PC-9 (cell line): ENCODE data around the gene METTL6. TPM values are rescaled to one million over a fixed set of nuclear protein-coding genes. Genes with fewer than 3 reads are reported as not detected.
A peak's percentile ranks its signal among the peaks of the same experiment; 100 is the strongest.

Source experiments
- Bru-seq: library from RNA; stranded (reverse); fragments of 400-500 nt; gene quantifications from one replicate; lab custom pipeline; 2021; lab: Mats Ljungman, UMichigan
- BruChase-seq, 2 experiments: library from RNA; stranded (reverse); fragments of 400-500 nt; gene quantifications; one replicate each; lab custom pipeline; 2021; lab: Mats Ljungman, UMichigan
- BruUV-seq: library from RNA; stranded (reverse); fragments of 400-500 nt; replicated peaks from 2 replicates; lab custom pipeline; 2021; lab: Mats Ljungman, UMichigan
- CTCF ChIA-PET: fragments of 300-600 bp; sonication (Branson Sonifier 250); formaldehyde crosslinking; loops from one replicate; lab custom pipeline; 2022; ENCODE audit warnings: antibody characterized with exemption; lab: Charles Lee
- POLR2A ChIA-PET: fragments of 300-600 bp; sonication (Branson Sonifier 250); formaldehyde crosslinking; loops from one replicate; lab custom pipeline; 2022; ENCODE audit warnings: antibody characterized with exemption; ENCODE audit not compliant: unreplicated experiment; lab: Charles Lee
- DNase-seq, 2 experiments: peaks; one replicate each; pipeline versions ENCODE4 v3.0.0 to v3.0.0-alpha.2; 2015 to 2022; ENCODE audit warnings: mixed read lengths in 1 of 2
- H2AFZ ChIP-seq: fragments of 200-600 bp; sonication (generic); 2 replicates; pipeline ENCODE4 v1.8.1; 2017; ENCODE audit warnings: antibody characterized with exemption
- H3F3A ChIP-seq: fragments of 200-600 bp; sonication (generic); 2 replicates; pipeline ENCODE4 v1.8.1; 2017; ENCODE audit warnings: antibody characterized with exemption, mild to moderate bottlenecking, low read depth; ENCODE audit not compliant: insufficient read depth
- H3K27ac ChIP-seq: fragments of 200-600 bp; sonication (generic); 2 replicates; pipeline ENCODE4 v1.6.1; 2016; ENCODE audit warnings: mixed run types
- H3K27me3 ChIP-seq: fragments of 200-600 bp; sonication (generic); 2 replicates; pipeline ENCODE4 v1.6.1; 2016; ENCODE audit warnings: low read depth, mixed run types; ENCODE audit not compliant: insufficient read depth
- H3K36me3 ChIP-seq: fragments of 200-600 bp; sonication (generic); 2 replicates; pipeline ENCODE4 v1.6.1; 2016; ENCODE audit warnings: low read depth, mixed run types
- H3K4me1 ChIP-seq: fragments of 200-600 bp; sonication (generic); replicated peaks from 2 replicates; pipeline ENCODE4 v1.6.1; 2016; ENCODE audit warnings: mixed run types; ENCODE audit not compliant: insufficient read depth
- H3K4me2 ChIP-seq: fragments of 200-600 bp; sonication (generic); 2 replicates; pipeline ENCODE4 v1.6.1; 2017; ENCODE audit warnings: mixed run types
- H3K4me3 ChIP-seq: fragments of 200-600 bp; sonication (generic); 2 replicates; pipeline ENCODE4 v1.6.1; 2016; ENCODE audit warnings: mixed run types
- H3K79me2 ChIP-seq: fragments of 200-600 bp; sonication (generic); 2 replicates; pipeline ENCODE4 v1.6.1; 2017; ENCODE audit warnings: low read depth, mixed run types
- H3K9me2 ChIP-seq: fragments of 200-600 bp; sonication (generic); 2 replicates; pipeline ENCODE4 v1.8.1; 2017; ENCODE audit warnings: mild to moderate bottlenecking; ENCODE audit not compliant: insufficient read depth
- H3K9me3 ChIP-seq: fragments of 200-600 bp; sonication (generic); 2 replicates; pipeline ENCODE4 v1.8.1; 2016; ENCODE audit warnings: low read depth; ENCODE audit not compliant: insufficient read depth
- H4K20me1 ChIP-seq: fragments of 200-600 bp; sonication (generic); 2 replicates; pipeline ENCODE4 v1.8.1; 2017; ENCODE audit not compliant: insufficient read depth
- EZH2 ChIP-seq: fragments of 200-600 bp; sonication (generic); IDR thresholded peaks from 2 replicates; pipeline ENCODE4 v1.8.0; 2017; ENCODE audit warnings: antibody characterized with exemption, low read depth
- intact Hi-C: fragments of 100-400 bp; cut with micrococcal nuclease; formaldehyde crosslinking; loops from one replicate; pipeline ENCODE4 v1.10.0; 2022; ENCODE audit not compliant: unreplicated experiment
- long read RNA-seq: library from polyadenylated mRNA; stranded (forward); transcript quantifications from one replicate; pipeline ENCODE4 v2.0.0, GENCODE V29; 2022
- total RNA-seq: library from RNA; stranded (reverse); gene quantifications from 2 replicates; pipeline ENCODE4 v1.2.3, GENCODE V29; 2021
- TF ChIP-seq, protein P1 (sequence below): fragments of 200-600 bp; sonication (generic); conservative IDR thresholded peaks from 2 replicates; pipeline ENCODE4 v1.6.1; 2017; ENCODE audit warnings: mixed run types, antibody characterized with exemption, mild to moderate bottlenecking, moderate library complexity

The METTL6 gene, protein sequence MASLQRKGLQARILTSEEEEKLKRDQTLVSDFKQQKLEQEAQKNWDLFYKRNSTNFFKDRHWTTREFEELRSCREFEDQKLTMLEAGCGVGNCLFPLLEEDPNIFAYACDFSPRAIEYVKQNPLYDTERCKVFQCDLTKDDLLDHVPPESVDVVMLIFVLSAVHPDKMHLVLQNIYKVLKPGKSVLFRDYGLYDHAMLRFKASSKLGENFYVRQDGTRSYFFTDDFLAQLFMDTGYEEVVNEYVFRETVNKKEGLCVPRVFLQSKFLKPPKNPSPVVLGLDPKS
- total RNA-seq (14.2 and 17.2 TPM in 2 replicates), Bru-seq, nascent RNA (percentile 59 among the genes with signal in this experiment), BruChase-seq, experiment 1, labeled RNA remaining after a 2-hour chase (percentile 66 among the genes with signal in this experiment), BruChase-seq, experiment 2, labeled RNA remaining after a 6-hour chase (percentile 68 among the genes with signal in this experiment)
- long read RNA-seq, partial matches to known transcripts: 1 of 24 reads
- long read RNA-seq, other reads (novel, unspliced or antisense): 19 of 24 reads

DNA sequence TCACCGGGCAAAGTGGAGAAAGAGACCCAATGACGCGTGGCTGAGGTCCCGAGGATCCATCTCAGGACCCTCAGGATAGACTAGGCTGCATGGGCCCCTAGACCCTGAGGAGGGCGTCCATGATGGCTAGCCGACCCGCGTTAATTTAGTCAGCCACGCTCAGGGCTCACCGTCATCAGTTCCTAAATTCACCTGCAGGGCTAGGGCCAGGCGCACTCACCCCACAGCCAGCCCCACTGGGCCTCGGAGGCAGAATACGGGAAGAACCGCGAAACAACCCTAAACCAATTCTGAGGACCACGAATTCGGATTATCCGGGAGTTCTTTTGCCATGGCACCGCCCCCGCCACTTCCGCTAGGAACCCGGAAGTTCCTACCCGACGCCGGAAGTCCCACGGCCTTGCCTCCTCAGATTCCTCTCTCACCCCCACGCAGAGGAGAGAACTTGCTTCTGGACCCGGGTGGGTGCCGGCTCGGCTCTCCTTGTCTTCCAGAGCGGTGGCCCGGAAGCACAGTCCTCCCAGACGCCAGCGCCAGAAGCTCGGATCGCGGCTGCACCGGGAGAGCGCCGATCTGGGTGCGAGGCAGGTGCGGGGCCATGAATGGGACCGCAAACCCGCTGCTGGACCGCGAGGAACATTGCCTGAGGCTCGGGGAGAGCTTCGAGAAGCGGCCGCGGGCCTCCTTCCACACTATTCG is at the start of gene METTL6, which contains the start of gene EAF1:
Gene METTL6 (minus strand): TSS at position 363 of the 699 bp plus-strand sequence. CDS start 1,033 bp downstream, outside the sequence.
Gene EAF1 (plus strand): TSS at position 417 of the 699 bp plus-strand sequence. CDS start 182 bp downstream, at position 599.
- POLR2A ChIA-PET: no interaction called here
- TF ChIP-seq, protein P1, sequence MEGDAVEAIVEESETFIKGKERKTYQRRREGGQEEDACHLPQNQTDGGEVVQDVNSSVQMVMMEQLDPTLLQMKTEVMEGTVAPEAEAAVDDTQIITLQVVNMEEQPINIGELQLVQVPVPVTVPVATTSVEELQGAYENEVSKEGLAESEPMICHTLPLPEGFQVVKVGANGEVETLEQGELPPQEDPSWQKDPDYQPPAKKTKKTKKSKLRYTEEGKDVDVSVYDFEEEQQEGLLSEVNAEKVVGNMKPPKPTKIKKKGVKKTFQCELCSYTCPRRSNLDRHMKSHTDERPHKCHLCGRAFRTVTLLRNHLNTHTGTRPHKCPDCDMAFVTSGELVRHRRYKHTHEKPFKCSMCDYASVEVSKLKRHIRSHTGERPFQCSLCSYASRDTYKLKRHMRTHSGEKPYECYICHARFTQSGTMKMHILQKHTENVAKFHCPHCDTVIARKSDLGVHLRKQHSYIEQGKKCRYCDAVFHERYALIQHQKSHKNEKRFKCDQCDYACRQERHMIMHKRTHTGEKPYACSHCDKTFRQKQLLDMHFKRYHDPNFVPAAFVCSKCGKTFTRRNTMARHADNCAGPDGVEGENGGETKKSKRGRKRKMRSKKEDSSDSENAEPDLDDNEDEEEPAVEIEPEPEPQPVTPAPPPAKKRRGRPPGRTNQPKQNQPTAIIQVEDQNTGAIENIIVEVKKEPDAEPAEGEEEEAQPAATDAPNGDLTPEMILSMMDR: no peak; the same call in 1 of the 2 replicates
- TF ChIP-seq EZH2: no peak
- BruUV-seq: no TSS peak

DNA sequence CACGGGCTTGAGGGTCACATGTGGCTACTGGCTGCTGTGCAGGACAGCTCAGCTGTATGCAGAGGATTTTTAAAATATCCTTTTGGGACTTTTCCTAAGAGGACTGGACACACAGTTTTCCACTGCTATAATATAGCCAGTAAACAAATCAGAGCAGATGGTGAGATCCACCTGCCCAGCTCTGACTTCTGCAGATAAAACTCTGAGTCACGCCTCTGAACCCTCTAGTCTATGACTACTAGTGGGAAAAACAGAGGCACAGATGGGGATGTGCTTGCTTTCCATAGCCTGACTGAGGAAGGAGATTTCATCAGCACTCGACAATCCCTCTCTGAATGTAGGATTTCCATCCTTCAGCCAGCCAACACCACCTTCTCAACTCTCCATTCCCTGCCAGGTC is 49.0 kb upstream of the METTL6 start:
- H3K9me2 ChIP-seq: no peaks in the 10 kb centered on the region
- H3K27me3 ChIP-seq: 0 out of 2 replicates have a peak, but pooled peaks cover 3% of the 10 kb centered on the region
- no peak overlapping the region for H3K4me2 ChIP-seq
- no peak overlapping the region for H3K4me3 ChIP-seq
- H3K9me3 ChIP-seq: no peaks in the 10 kb centered on the region
- H3F3A ChIP-seq: no peaks in the 10 kb centered on the region
- ChIA-PET POLR2A (interaction anchor here (0.6 kb wide), 1 partner anchor 31 kb away, joined by 18 read pairs; no protein-coding TSS in a partner anchor), CTCF (no interaction called here)
- no peaks in the 10 kb centered on the region for H3K36me3 ChIP-seq
- no peaks in the 10 kb centered on the region for H3K4me1 ChIP-seq
- no peaks in the 10 kb centered on the region for H3K79me2 ChIP-seq
- TF ChIP-seq, protein P1: no peak
- TF ChIP-seq EZH2: no peak
- intact Hi-C loops: no loop called here
- no peak overlapping the region for H3K27ac ChIP-seq
- no TSS peak for BruUV-seq
- H2AFZ ChIP-seq: no peak overlapping the region
- DNase-seq: no peak
- H4K20me1 ChIP-seq: no peaks in the 10 kb centered on the region

More for the DNA sequence above, at the start of gene METTL6, which contains the start of gene EAF1:
- no peaks in the 10 kb centered on the region for H3K9me3 ChIP-seq
- H3K27ac ChIP-seq: peak within 1 kb of the TSS; percentile 52
- H3K79me2 ChIP-seq: peaks cover 64% of the 10 kb centered on the region
- peaks cover 20% of the 10 kb centered on the region for H3K4me1 ChIP-seq
- H3K36me3 ChIP-seq: peaks cover 23% of the 10 kb centered on the region; the same call in 1 of the 2 replicates
- CTCF ChIA-PET: no interaction called here
- no peaks in the 10 kb centered on the region for H3K9me2 ChIP-seq
- no peaks in the 10 kb centered on the region for H3F3A ChIP-seq
- intact Hi-C loops: loop anchor here (5.0 kb wide), 1 partner anchor 135 kb away; no protein-coding TSS in a partner anchor
- peak within 1 kb of the TSS; percentile 99 for H2AFZ ChIP-seq
- H3K4me2 ChIP-seq: peak within 1 kb of the TSS; percentile 93
- H4K20me1 ChIP-seq: peaks cover 21% of the 10 kb centered on the region
- H3K4me3 ChIP-seq: peak within 1 kb of the TSS; percentile 96
- no peaks in the 10 kb centered on the region for H3K27me3 ChIP-seq
- DNase-seq: peak; percentile 65 to 71

DNA sequence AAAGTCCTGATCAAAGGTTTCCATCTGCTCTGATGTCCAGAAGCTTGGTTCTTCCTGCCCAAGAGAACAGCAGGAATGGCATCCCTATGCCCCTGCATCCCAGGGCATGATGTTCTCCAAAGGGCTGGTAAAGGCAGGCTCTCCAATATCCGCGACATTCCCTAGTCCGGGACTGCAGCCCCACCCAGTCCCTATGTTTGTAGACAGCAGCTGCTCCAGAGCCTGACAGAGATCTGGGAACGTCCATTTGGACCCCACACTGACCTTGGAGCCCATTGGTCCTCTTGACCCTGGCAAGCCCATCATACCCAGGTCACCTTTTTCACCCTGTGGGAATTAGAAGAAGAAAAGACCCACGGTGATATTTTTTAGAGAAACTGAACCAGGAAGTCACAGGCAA is 47.8 kb upstream of the METTL6 start:
- Histone ChIP-seq H3K36me3 (no peaks in the 10 kb centered on the region), H3K4me3 (no peak overlapping the region), H3K27me3 (0 out of 2 replicates have a peak, but pooled peaks cover 3% of the 10 kb centered on the region), H2AFZ (no peak overlapping the region), H3K27ac (no peak overlapping the region), H3K79me2 (no peaks in the 10 kb centered on the region), H3K4me1 (no peaks in the 10 kb centered on the region), H3K9me3 (no peaks in the 10 kb centered on the region), H4K20me1 (no peaks in the 10 kb centered on the region), H3K4me2 (no peak overlapping the region), H3K9me2 (no peaks in the 10 kb centered on the region), H3F3A (no peaks in the 10 kb centered on the region)
- CTCF ChIA-PET: no interaction called here
- intact Hi-C loops: no loop called here
- no TSS peak for BruUV-seq
- DNase-seq: no peak
- TF ChIP-seq EZH2: no peak
- TF ChIP-seq, protein P1: no peak
- POLR2A ChIA-PET: no interaction called here
